PC-3 (cell line): ENCODE measurements around the gene PRXL2A. TPM values are rescaled to one million over a fixed set of nuclear protein-coding genes. Genes with fewer than 3 reads are reported as not detected.

Experiments
- ATAC-seq: fragments of 200-7000 bp; cut with Tn5 transposase; 2 replicates; pipeline ENCODE4 v1.9.1; 2020; ENCODE audit warnings: mild to moderate bottlenecking, moderate library complexity
- BruUV-seq: library from RNA; stranded (reverse); fragments of 400-500 nt; replicated peaks from 2 replicates; lab custom pipeline; 2021; lab: Mats Ljungman, UMichigan
- CTCF ChIA-PET: fragments of 300-600 bp; sonication (Branson Sonifier 250); formaldehyde crosslinking; loops from one replicate; lab custom pipeline; 2022; ENCODE audit warnings: antibody characterized with exemption; lab: Charles Lee
- POLR2A ChIA-PET: fragments of 300-600 bp; sonication (Branson Sonifier 250); formaldehyde crosslinking; loops from one replicate; lab custom pipeline; 2022; ENCODE audit warnings: antibody characterized with exemption; ENCODE audit not compliant: unreplicated experiment; lab: Charles Lee
- DNase-seq: peaks from one replicate; pipeline ENCODE4 v3.0.0-alpha.2; 2015
- H2AFZ ChIP-seq: fragments of 300-600 bp; sonication (generic); 2 replicates; pipeline ENCODE4 v1.6.0; 2016; ENCODE audit warnings: antibody characterized with exemption, low read length
- H3F3A ChIP-seq: fragments of 300-600 bp; sonication (generic); one replicate; pipeline ENCODE4 v1.6.0; 2017; ENCODE audit warnings: antibody characterized with exemption, low read length, control low read depth, mild to moderate bottlenecking; ENCODE audit not compliant: unreplicated experiment
- H3K27ac ChIP-seq: fragments of 300-600 bp; sonication (generic); 2 replicates; pipeline ENCODE4 v1.5.1; 2016; ENCODE audit warnings: mild to moderate bottlenecking, low read length
- H3K27me3 ChIP-seq: fragments of 300-600 bp; sonication (generic); 2 replicates; pipeline ENCODE4 v1.6.1; 2016; ENCODE audit warnings: low read length, mixed read lengths
- H3K36me3 ChIP-seq: fragments of 300-600 bp; sonication (generic); 2 replicates; pipeline ENCODE4 v1.6.1; 2016; ENCODE audit warnings: low read depth, mixed run types, low read length, mixed read lengths
- H3K4me1 ChIP-seq: fragments of 300-600 bp; sonication (generic); 2 replicates; pipeline ENCODE4 v1.5.1; 2016; ENCODE audit warnings: low read length; ENCODE audit not compliant: insufficient read depth
- H3K4me2 ChIP-seq: fragments of 300-600 bp; sonication (generic); 2 replicates; pipeline ENCODE4 v1.6.0; 2016; ENCODE audit warnings: low read length
- H3K4me3 ChIP-seq: fragments of 300-600 bp; sonication (generic); 2 replicates; pipeline ENCODE4 v1.5.1; 2016; ENCODE audit warnings: mild to moderate bottlenecking, low read length, mixed read lengths
- H3K79me2 ChIP-seq: fragments of 300-600 bp; sonication (generic); 2 replicates; pipeline ENCODE4 v1.6.1; 2017; ENCODE audit warnings: low read length, mixed read lengths
- H3K9ac ChIP-seq: fragments of 300-600 bp; sonication (generic); 2 replicates; pipeline ENCODE4 v1.6.0; 2016; ENCODE audit warnings: mild to moderate bottlenecking, low read length
- H3K9me2 ChIP-seq: fragments of 300-600 bp; sonication (generic); replicated peaks from 2 replicates; pipeline ENCODE4 v1.6.1; 2016; ENCODE audit warnings: mixed run types, low read length, mixed read lengths
- H3K9me3 ChIP-seq: fragments of 300-600 bp; sonication (generic); 2 replicates; pipeline ENCODE4 v1.6.1; 2016; ENCODE audit warnings: low read length, mixed read lengths
- H4K20me1 ChIP-seq: fragments of 300-600 bp; sonication (generic); 2 replicates; pipeline ENCODE4 v1.6.1; 2016; ENCODE audit warnings: low read length, mixed read lengths
- EZH2 ChIP-seq: fragments of 300-600 bp; sonication (generic); IDR thresholded peaks from one replicate; pipeline ENCODE4 v1.6.1; 2017; ENCODE audit warnings: antibody characterized with exemption, mild to moderate bottlenecking, low read length; ENCODE audit not compliant: unreplicated experiment
- EZH2phosphoT487 ChIP-seq: fragments of 300-600 bp; sonication (generic); IDR thresholded peaks from 2 replicates; pipeline ENCODE4 v1.6.1; 2018; ENCODE audit warnings: mild to moderate bottlenecking, antibody characterized with exemption, low read length, borderline replicate concordance
- intact Hi-C: fragments of 100-400 bp; cut with micrococcal nuclease; formaldehyde crosslinking; loops from 2 replicates; pipeline ENCODE4 v1.9.0; 2023
- total RNA-seq: library from RNA; depleted of rRNA; stranded (reverse); fragments of >200 nt; gene quantifications from 2 replicates; pipeline ENCODE4 v1.2.3, GENCODE V29; 2014
- TF ChIP-seq, protein P1 (sequence below): fragments of 300-600 bp; sonication (generic); conservative IDR thresholded peaks from 2 replicates; pipeline ENCODE4 v1.5.1; 2017; ENCODE audit warnings: antibody characterized with exemption, low read depth, mild to moderate bottlenecking, low read length

PRXL2A gene
- total RNA-seq, 1 experiment from 2014 or later, result not detected

DNA sequence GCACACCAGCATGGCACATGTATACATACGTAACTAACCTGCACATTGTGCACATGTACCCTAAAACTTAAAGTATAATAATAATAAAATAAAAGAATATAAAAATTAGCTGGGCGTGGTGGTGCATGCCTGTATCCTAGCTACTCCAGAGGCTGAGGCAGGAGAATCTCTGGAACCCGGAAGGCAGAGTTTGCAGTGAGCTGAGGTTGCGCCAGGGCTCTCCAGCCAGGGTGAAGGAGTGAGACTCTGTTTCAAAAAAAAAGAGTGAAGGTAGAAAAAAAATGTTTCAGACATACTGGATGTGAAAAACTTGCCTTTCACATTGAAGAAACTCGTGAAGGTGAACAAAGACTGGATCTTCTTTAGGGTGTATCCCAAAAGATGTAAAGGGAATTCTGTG is 72.5 kb downstream of the PRXL2A start:
- no peaks in the 10 kb centered on the region for H3K4me1 ChIP-seq
- POLR2A ChIA-PET, result no interaction called here

DNA sequence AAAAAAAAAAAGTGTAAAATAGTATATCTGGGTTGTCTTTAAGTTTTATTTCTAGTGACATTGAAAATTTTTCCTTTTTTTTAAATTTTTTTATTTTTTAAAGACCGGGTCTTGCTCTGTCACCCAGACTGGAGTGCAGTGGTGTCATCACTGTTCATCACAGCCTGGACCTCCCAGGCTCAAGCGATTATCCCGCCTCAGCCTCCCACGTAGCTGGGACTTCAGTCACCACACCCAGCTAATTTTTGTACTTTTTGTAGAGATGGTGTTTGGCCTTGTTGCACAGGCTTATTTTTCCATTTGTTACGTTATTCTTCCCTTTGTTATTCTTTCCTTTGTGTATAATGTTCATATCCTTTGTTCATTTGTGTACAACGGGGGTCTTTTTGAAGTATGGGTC is 75.9 kb downstream of the PRXL2A start:
- DNase-seq (no peak), ATAC-seq (no peak)
- Histone ChIP-seq H3K9me3 (no peaks in the 10 kb centered on the region), H3K36me3 (no peaks in the 10 kb centered on the region), H3K27ac (no peak overlapping the region), H3K4me2 (no peak overlapping the region), H4K20me1 (no peaks in the 10 kb centered on the region), H3K27me3 (no peaks in the 10 kb centered on the region), H3K4me1 (no peaks in the 10 kb centered on the region), H3K9ac (no peak overlapping the region), H3K4me3 (no peak overlapping the region), H3K79me2 (no peaks in the 10 kb centered on the region), H2AFZ (no peak overlapping the region), H3F3A (no peaks in the 10 kb centered on the region), H3K9me2 (no peaks in the 10 kb centered on the region)
- CTCF ChIA-PET, result no interaction called here
- TF ChIP-seq EZH2phosphoT487 (no peak), EZH2 (no peak)
- TF ChIP-seq, protein P1, sequence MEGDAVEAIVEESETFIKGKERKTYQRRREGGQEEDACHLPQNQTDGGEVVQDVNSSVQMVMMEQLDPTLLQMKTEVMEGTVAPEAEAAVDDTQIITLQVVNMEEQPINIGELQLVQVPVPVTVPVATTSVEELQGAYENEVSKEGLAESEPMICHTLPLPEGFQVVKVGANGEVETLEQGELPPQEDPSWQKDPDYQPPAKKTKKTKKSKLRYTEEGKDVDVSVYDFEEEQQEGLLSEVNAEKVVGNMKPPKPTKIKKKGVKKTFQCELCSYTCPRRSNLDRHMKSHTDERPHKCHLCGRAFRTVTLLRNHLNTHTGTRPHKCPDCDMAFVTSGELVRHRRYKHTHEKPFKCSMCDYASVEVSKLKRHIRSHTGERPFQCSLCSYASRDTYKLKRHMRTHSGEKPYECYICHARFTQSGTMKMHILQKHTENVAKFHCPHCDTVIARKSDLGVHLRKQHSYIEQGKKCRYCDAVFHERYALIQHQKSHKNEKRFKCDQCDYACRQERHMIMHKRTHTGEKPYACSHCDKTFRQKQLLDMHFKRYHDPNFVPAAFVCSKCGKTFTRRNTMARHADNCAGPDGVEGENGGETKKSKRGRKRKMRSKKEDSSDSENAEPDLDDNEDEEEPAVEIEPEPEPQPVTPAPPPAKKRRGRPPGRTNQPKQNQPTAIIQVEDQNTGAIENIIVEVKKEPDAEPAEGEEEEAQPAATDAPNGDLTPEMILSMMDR, result no peak
- BruUV-seq, result no TSS peak
- POLR2A ChIA-PET, result no interaction called here
- intact Hi-C loops, result no loop called here

More for the DNA sequence above, 72.5 kb downstream of the PRXL2A start:
- Histone ChIP-seq H3K79me2 (no peaks in the 10 kb centered on the region), H3K27me3 (no peaks in the 10 kb centered on the region), H4K20me1 (no peaks in the 10 kb centered on the region), H3K9me3 (no peaks in the 10 kb centered on the region), H3K4me2 (no peak overlapping the region), H3K27ac (no peak overlapping the region), H3K36me3 (no peaks in the 10 kb centered on the region), H2AFZ (no peak overlapping the region), H3F3A (no peaks in the 10 kb centered on the region), H3K9me2 (no peaks in the 10 kb centered on the region), H3K9ac (no peak overlapping the region), H3K4me3 (no peak overlapping the region)
- no TSS peak for BruUV-seq
- TF ChIP-seq EZH2phosphoT487, result no peak
- TF ChIP-seq EZH2, result no peak
- TF ChIP-seq, protein P1, result no peak
- intact Hi-C loops, result no loop called here
- ATAC-seq (no peak), DNase-seq (no peak)
- CTCF ChIA-PET, result no interaction called here

DNA sequence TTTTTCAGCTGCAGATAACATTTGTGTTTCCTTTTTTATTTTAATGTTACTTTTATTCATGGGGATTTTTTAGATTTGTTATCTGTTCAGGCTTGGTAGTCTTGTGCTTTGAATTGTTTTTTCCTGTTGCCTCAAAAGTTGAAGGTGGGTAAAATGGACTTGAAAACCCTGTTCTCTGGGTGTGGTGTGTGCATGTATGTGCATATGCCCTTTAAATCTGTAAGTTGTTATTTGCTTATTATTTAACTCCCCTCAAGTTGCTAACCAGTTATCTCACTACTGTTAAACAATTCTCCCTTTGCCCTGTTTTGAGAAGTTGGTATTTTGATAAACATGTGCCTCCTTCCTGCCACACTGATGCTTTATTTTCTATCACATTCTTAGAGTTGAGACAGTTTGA is 76.3 kb downstream of the PRXL2A start:
- H3K36me3 ChIP-seq, result no peaks in the 10 kb centered on the region
- no peak overlapping the region for H3K4me2 ChIP-seq
- no peak overlapping the region for H3K9ac ChIP-seq
- H2AFZ ChIP-seq, result no peak overlapping the region
- no peak for ATAC-seq
- H3K27me3 ChIP-seq, result no peaks in the 10 kb centered on the region
- BruUV-seq, result no TSS peak
- CTCF ChIA-PET, result no interaction called here
- POLR2A ChIA-PET, result no interaction called here
- H3K9me3 ChIP-seq, result no peaks in the 10 kb centered on the region
- no peaks in the 10 kb centered on the region for H3K4me1 ChIP-seq
- no peaks in the 10 kb centered on the region for H3K79me2 ChIP-seq
- H3K27ac ChIP-seq, result no peak overlapping the region
- no peaks in the 10 kb centered on the region for H4K20me1 ChIP-seq
- H3K4me3 ChIP-seq, result no peak overlapping the region
- no peaks in the 10 kb centered on the region for H3K9me2 ChIP-seq
- H3F3A ChIP-seq, result no peaks in the 10 kb centered on the region
- TF ChIP-seq, protein P1, result no peak
- TF ChIP-seq EZH2 (no peak), EZH2phosphoT487 (no peak)
- intact Hi-C loops, result no loop called here
- no peak for DNase-seq
